Measurements from ENCODE around the gene VPS37B. TPM values are rescaled to one million over a fixed set of nuclear protein-coding genes. Genes with fewer than 3 reads are reported as not detected.
"Not testable (repeated sequence)": the region's sequence is repeated elsewhere in the genome, so short reads cannot be mapped to it uniquely, and the experiment has no call there.

The VPS37B gene
- total and polyA plus RNA-seq, 10 of the 15 experiments (the other 5 are each of a cell fraction or from before 2014, with no cell fraction given), result 0.66 to 68.6 (median 39.6) TPM

GRCh38 chr12:122942637-122943036 lies 46.7 kb upstream of the VPS37B start:
- ATAC-seq (no peak; the same call in 2 of the 3 replicates), FAIRE-seq (no peak), DNase-seq (ENCODE audit: low read depth, low spot score) (no peak)
- BruUV-seq (replicated peaks), result no TSS peak
- Histone ChIP-seq H3K27ac (ENCODE audit: control insufficient read depth, insufficient read depth) (no peak overlapping the region), H3K9ac (ENCODE audit: control insufficient read depth, insufficient read depth, low read length) (no peak overlapping the region), H3K79me2 (ENCODE audit: control insufficient read depth, insufficient read depth, low read length) (no peaks in the 10 kb centered on the region), H3K27me3 (replicated peaks in 1 of 2; ENCODE audit: control insufficient read depth in 2 of 2, insufficient read depth in 2 of 2, low read length in 1 of 2) (no peaks in the 10 kb centered on the region), H3K4me1 (ENCODE audit: control insufficient read depth, insufficient read depth, low read length) (peaks cover 29% of the 10 kb centered on the region), H3K9me3 (replicated peaks; ENCODE audit: control insufficient read depth, insufficient read depth, low read length) (no peaks in the 10 kb centered on the region), H3K4me3 (no peak overlapping the region), H2AFZ (ENCODE audit: control insufficient read depth, low read depth, low read length) (no peak overlapping the region), H3K36me3 (ENCODE audit: control insufficient read depth in 2 of 2, insufficient read depth in 2 of 2, low read length in 1 of 2) (no peaks in the 10 kb centered on the region), H3K4me2 (ENCODE audit: control insufficient read depth, insufficient read depth) (no peak overlapping the region), H4K20me1 (ENCODE audit: control insufficient read depth, insufficient read depth) (no peaks in the 10 kb centered on the region)
- no peak for TF ChIP-seq KAT2A (conservative IDR thresholded peaks at IDR 0.05; ENCODE audit: control insufficient read depth, low read depth, low read length)
- no peak for TF ChIP-seq POLR2AphosphoS2 (IDR thresholded peaks at IDR 0.05; ENCODE audit: low read depth, low read length)
- TF ChIP-seq HDGF (IDR thresholded peaks at IDR 0.05), result no peak
- TF ChIP-seq NRF1 (conservative IDR thresholded peaks at IDR 0.05; ENCODE audit: low read depth, low read length), result no peak
- TF ChIP-seq CHD2 (IDR thresholded peaks at IDR 0.05; ENCODE audit: borderline replicate concordance, low read depth, low read length), result no peak
- TF ChIP-seq MEF2B (IDR thresholded peaks at IDR 0.05; ENCODE audit: partially characterized antibody, poor library complexity, severe bottlenecking), result no peak
- TF ChIP-seq, protein P1, sequence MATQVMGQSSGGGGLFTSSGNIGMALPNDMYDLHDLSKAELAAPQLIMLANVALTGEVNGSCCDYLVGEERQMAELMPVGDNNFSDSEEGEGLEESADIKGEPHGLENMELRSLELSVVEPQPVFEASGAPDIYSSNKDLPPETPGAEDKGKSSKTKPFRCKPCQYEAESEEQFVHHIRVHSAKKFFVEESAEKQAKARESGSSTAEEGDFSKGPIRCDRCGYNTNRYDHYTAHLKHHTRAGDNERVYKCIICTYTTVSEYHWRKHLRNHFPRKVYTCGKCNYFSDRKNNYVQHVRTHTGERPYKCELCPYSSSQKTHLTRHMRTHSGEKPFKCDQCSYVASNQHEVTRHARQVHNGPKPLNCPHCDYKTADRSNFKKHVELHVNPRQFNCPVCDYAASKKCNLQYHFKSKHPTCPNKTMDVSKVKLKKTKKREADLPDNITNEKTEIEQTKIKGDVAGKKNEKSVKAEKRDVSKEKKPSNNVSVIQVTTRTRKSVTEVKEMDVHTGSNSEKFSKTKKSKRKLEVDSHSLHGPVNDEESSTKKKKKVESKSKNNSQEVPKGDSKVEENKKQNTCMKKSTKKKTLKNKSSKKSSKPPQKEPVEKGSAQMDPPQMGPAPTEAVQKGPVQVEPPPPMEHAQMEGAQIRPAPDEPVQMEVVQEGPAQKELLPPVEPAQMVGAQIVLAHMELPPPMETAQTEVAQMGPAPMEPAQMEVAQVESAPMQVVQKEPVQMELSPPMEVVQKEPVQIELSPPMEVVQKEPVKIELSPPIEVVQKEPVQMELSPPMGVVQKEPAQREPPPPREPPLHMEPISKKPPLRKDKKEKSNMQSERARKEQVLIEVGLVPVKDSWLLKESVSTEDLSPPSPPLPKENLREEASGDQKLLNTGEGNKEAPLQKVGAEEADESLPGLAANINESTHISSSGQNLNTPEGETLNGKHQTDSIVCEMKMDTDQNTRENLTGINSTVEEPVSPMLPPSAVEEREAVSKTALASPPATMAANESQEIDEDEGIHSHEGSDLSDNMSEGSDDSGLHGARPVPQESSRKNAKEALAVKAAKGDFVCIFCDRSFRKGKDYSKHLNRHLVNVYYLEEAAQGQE (IDR thresholded peaks at IDR 0.05; ENCODE audit: low read depth, low read length), result no peak
- TF ChIP-seq TCF7 (IDR thresholded peaks at IDR 0.05; ENCODE audit: borderline replicate concordance), result no peak
- 0 out of 2 replicates have a peak, but pooled peaks have one; percentile 25 for TF ChIP-seq NR2F1 (conservative IDR thresholded peaks at IDR 0.05)
- TF ChIP-seq BHLHE40 (IDR thresholded peaks at IDR 0.05; ENCODE audit: borderline replicate concordance in 1 of 2, low read depth in 2 of 2, low read length in 1 of 2), result peak in 1 of 2 experiments; percentile 47; a peak in 1 of 4 replicates
- RAD21 ChIA-PET (ENCODE audit: unreplicated experiment), result interaction anchor here (0.8 kb wide), 1 partner anchor 41 kb away, joined by 3 read pairs; no protein-coding TSS in a partner anchor
- intact Hi-C loops (cut with micrococcal nuclease; ENCODE audit: unreplicated experiment) (no loop called here), in situ Hi-C loops (cut with MboI) (no loop called here)
- CTCF ChIA-PET, result interaction anchor here (0.6 to 1.7 kb wide), 2 partner anchors 14 to 49 kb away, joined by 3 to 4 read pairs; no protein-coding TSS in a partner anchor
- SMC1A ChIA-PET (ENCODE audit: uncharacterized antibody, unreplicated experiment), result interaction anchor here (1.5 kb wide), 1 partner anchor 44 kb away, joined by 4 read pairs; no protein-coding TSS in a partner anchor
- 71% methylated on average over 2 of the region's 2 CpGs for WGBS (ENCODE audit: insufficient coverage, insufficient replicate concordance, low lambda C conversion rate, missing lambda C conversion rate)
- POLR2A ChIA-PET, result interaction anchor here (0.6 to 1.2 kb wide), 3 partner anchors 51 to 68 kb away, joined by 3 to 5 read pairs (median 3); no protein-coding TSS in a partner anchor

GRCh38 chr12:122941351-122941750 lies 45.4 kb upstream of the VPS37B start:
- FAIRE-seq; H3K9ac ChIP-seq (ENCODE audit: control insufficient read depth, insufficient read depth, low read length); CTCF ChIA-PET; ATAC-seq; H2AFZ ChIP-seq (ENCODE audit: control insufficient read depth, low read depth, low read length); H3K79me2 ChIP-seq (ENCODE audit: control insufficient read depth, insufficient read depth, low read length); in situ Hi-C loops (cut with MboI); H3K4me2 ChIP-seq (ENCODE audit: control insufficient read depth, insufficient read depth); H3K4me3 ChIP-seq; H3K27me3 ChIP-seq (replicated peaks in 1 of 2; ENCODE audit: control insufficient read depth in 2 of 2, insufficient read depth in 2 of 2, low read length in 1 of 2); BruUV-seq (replicated peaks); H3K9me3 ChIP-seq (replicated peaks; ENCODE audit: control insufficient read depth, insufficient read depth, low read length); H3K36me3 ChIP-seq (ENCODE audit: control insufficient read depth in 2 of 2, insufficient read depth in 2 of 2, low read length in 1 of 2); POLR2A ChIA-PET; RAD21 ChIA-PET (ENCODE audit: unreplicated experiment); intact Hi-C loops (cut with micrococcal nuclease; ENCODE audit: unreplicated experiment); H3K27ac ChIP-seq (ENCODE audit: control insufficient read depth, insufficient read depth); H4K20me1 ChIP-seq (ENCODE audit: control insufficient read depth, insufficient read depth); DNase-seq (ENCODE audit: low read depth, low spot score): not testable (repeated sequence)
- SMC1A ChIA-PET (ENCODE audit: uncharacterized antibody, unreplicated experiment), result interaction anchor here (0.6 kb wide), 2 partner anchors 14 to 20 kb away, joined by 3 read pairs; no protein-coding TSS in a partner anchor
- WGBS (ENCODE audit: insufficient coverage, insufficient replicate concordance, low lambda C conversion rate, missing lambda C conversion rate), result 71% methylated on average over 5 of the region's 5 CpGs
- peaks cover 23% of the 10 kb centered on the region for H3K4me1 ChIP-seq (ENCODE audit: control insufficient read depth, insufficient read depth, low read length)

All from GM12878 (cell line).